Prostate gland (tissue), 2 donors: ENCODE data around the gene RPS15. TPM values are rescaled to one million over a fixed set of nuclear protein-coding genes. Genes with fewer than 3 reads are reported as not detected.

Experiments used
- DNase-seq: peaks from one replicate; pipeline ENCODE4 v3.0.0-alpha.2; 2019; ENCODE audit warnings: low spot score
- H3K27ac ChIP-seq, 2 donors: fragments of 200-600 bp; sonication (generic); 2 replicates each; pipeline ENCODE4 v1.5.1; 2017 to 2019
- H3K27me3 ChIP-seq: fragments of 200-600 bp; sonication (generic); replicated peaks from 2 replicates; pipeline ENCODE4 v1.5.1; 2019; ENCODE audit not compliant: insufficient read depth
- H3K36me3 ChIP-seq, 2 donors: fragments of 200-600 bp; sonication (generic); 1 replicate in 1 of 2; 2 replicates in 1 of 2; pipeline versions ENCODE4 v1.5.1 to v1.8.1; 2017 to 2019
- H3K4me1 ChIP-seq: fragments of 200-600 bp; sonication (generic); replicated peaks from 2 replicates; pipeline ENCODE4 v1.5.1; 2019
- H3K4me3 ChIP-seq, 2 donors: fragments of 200-600 bp; sonication (generic); 2 replicates each; pipeline ENCODE4 v1.5.1; 2017 to 2019
- H3K9me3 ChIP-seq: fragments of 200-600 bp; sonication (generic); 2 replicates; pipeline ENCODE4 v1.5.1; 2017
- POLR2A ChIP-seq: fragments of 450-650 bp; IDR thresholded peaks from one replicate; pipeline ENCODE4 v1.6.1; 2016; ENCODE audit warnings: antibody characterized with exemption, mild to moderate bottlenecking
- POLR2AphosphoS5 ChIP-seq: sonication (generic); formaldehyde crosslinking; IDR thresholded peaks from one replicate; pipeline ENCODE4 v1.6.1; 2017; ENCODE audit warnings: antibody characterized with exemption
- WGBS: methylation state at CpG from one replicate; pipeline ENCODE4 v1.1.5; 2018; 5-methylcytosine and 5-hydroxymethylcytosine counted together
- intact Hi-C: fragments of 100-400 bp; cut with DNase I; formaldehyde crosslinking; loops from one replicate; pipeline ENCODE4 v1.14.2; 2022
- total RNA-seq, 2 donors: library from RNA; depleted of rRNA; stranded (reverse); fragments of >200 nt; gene quantifications; one replicate each; pipeline ENCODE4 v1.1.0, GENCODE V29; 2016
- TF ChIP-seq, protein P1 (sequence below), 4 experiments: fragments of 200-600 bp in 2 of 4; fragments of 450-650 bp in 2 of 4; sonication (generic) in 2 of 4; IDR thresholded peaks; 1 replicate in 3 of 4; 2 replicates in 1 of 4; pipeline ENCODE4 v1.5.1; 2016 to 2019; ENCODE audit warnings: antibody characterized with exemption in 4 of 4, mild to moderate bottlenecking in 2 of 4, moderate library complexity in 2 of 4

RPS15 gene
- total RNA-seq, 2 donors from 2014 or later = 3,102 to 5,853 TPM

DNA sequence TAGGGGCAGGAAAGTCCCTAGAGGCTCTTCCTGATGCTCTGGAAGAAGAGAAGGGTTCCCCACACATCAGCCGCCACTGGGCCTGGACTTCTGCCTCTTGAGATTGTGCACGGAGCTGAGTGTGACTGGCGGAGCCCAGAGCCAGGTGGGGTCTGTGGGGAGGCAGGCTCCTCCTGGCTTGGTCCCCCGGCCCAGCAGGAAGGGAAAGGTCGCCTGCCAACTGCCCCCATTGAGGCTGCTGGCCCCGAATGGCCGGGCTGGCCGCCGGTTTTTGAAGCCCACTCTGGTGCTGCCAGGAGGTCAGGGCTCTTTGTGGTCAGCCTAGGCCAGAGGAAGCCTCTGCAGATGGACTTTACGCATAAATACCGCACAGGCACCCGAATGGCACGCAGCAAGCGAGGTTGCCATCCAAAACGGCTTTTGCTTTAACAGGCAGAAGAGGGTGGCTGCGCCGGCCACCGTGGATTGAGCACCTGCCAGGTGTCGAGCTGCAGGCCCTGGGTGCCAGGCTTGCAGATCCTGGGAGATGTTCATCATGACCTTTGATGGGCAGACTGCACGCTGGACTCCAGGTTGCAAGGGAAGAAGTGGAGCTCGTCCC is 25.8 kb upstream of the RPS15 start:
- Histone ChIP-seq H3K27me3 (no peaks in the 10 kb centered on the region), H3K27ac (peak overlapping the region in 1 of 2 donors; percentile 96), H3K4me1 (peaks cover 63% of the 10 kb centered on the region), H3K9me3 (no peaks in the 10 kb centered on the region), H3K4me3 (no peak overlapping the region), H3K36me3 (no peaks in the 10 kb centered on the region)
- intact Hi-C loops = no loop called here
- no peak for DNase-seq
- TF ChIP-seq, protein P1, sequence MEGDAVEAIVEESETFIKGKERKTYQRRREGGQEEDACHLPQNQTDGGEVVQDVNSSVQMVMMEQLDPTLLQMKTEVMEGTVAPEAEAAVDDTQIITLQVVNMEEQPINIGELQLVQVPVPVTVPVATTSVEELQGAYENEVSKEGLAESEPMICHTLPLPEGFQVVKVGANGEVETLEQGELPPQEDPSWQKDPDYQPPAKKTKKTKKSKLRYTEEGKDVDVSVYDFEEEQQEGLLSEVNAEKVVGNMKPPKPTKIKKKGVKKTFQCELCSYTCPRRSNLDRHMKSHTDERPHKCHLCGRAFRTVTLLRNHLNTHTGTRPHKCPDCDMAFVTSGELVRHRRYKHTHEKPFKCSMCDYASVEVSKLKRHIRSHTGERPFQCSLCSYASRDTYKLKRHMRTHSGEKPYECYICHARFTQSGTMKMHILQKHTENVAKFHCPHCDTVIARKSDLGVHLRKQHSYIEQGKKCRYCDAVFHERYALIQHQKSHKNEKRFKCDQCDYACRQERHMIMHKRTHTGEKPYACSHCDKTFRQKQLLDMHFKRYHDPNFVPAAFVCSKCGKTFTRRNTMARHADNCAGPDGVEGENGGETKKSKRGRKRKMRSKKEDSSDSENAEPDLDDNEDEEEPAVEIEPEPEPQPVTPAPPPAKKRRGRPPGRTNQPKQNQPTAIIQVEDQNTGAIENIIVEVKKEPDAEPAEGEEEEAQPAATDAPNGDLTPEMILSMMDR (IDR thresholded peaks at IDR 0.05) = no peak
- TF ChIP-seq POLR2AphosphoS5 (no peak), POLR2A (no peak)
- 59% methylated on average over 20 of the region's 21 CpGs for WGBS

DNA sequence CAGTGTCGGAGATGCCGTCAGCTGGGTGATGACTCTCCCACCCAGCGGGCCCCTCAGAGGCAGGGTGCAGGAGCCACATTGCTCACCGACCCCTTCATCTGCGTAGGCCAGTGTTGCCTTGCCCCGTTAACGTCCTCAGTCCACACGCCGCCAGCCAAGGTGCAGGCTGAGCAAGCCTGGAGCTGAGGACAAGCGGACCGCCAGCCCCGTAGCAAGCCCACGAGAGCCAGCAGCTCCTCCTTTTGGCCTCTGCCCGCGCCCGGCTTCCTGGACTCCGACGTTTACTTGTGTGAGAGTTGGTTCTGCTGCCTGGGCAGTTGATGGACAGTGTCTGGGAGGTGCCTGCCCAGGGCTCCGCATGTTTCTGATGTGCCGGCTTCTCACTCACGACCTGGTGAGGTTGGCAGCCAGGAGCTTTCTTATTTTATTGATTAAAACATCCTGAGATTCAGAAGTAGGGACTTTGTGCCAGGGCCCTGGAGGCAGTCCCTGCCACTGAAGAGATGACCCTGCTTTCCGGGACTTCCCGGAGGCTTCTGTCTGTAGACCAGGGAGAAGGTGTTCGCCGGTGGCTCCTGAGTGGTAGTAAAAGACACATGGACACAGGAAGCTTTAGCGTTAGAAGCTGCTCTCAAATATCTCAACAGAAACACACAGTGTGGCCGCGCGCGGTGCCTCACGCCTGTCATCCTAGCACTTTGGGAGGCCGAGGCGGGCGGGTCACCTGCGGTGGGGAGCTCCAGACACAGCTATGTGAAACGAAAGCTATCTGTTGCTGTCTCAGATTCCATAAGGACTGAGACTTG is 25.0 kb upstream of the RPS15 start:
- no peaks in the 10 kb centered on the region for H3K9me3 ChIP-seq
- peak overlapping the region; percentile 92 to 96 for H3K27ac ChIP-seq
- 54% methylated on average over 31 of the region's 36 CpGs for WGBS
- H3K27me3 ChIP-seq = no peaks in the 10 kb centered on the region
- no peak overlapping the region for H3K4me3 ChIP-seq
- no peak for DNase-seq
- intact Hi-C loops = no loop called here
- no peak for TF ChIP-seq POLR2AphosphoS5
- TF ChIP-seq, protein P1 (IDR thresholded peaks at IDR 0.05) = no peak
- no peak for TF ChIP-seq POLR2A
- peaks cover 71% of the 10 kb centered on the region for H3K4me1 ChIP-seq
- H3K36me3 ChIP-seq = no peaks in the 10 kb centered on the region

DNA sequence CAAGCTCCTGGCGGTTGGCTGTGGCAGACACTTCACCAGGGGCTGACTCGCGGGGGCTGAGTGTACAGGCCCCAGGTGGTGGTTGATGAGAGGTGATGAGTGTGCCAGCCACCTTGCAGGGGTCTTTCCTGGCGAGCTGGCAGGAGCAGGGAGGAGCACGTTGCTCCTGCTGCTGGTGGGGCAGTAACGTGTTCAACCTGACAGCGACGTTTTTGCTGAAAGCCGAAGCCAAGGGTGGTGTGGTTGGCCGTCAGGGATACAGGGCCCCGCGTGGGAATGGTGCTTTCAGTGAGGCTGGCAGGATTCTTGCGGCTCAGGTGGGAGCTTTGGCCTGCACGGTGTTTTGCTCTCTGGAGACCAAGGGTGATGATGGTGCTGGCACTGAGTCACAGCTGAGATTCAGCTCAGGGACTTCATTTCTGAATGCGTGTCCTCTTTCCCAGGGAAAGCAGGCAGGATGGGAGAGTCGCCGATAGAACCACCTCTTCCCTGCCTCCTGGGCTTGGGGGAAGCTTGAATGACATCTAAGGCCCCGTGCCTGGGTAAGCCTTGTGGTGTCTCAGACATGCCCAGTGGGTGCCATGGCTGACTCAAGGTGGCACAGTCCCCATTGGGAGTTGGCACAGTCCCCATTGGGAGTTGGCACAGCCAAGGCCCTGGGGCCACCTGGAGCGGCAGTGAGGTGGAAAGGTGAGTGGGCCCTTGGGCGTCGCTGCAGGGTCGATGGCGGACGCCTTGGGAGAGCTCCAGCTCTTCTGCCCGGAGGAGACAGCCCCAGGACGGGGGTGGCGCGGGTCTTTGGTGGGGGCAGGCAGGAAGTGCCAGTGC is 22.0 kb upstream of the RPS15 start:
- 54% methylated on average over 28 of the region's 28 CpGs for WGBS
- Histone ChIP-seq H3K27me3 (no peaks in the 10 kb centered on the region), H3K36me3 (peaks cover 0 to 2% of the 10 kb centered on the region in 2 donors), H3K4me3 (no peak overlapping the region), H3K27ac (peak overlapping the region; percentile 92 to 96), H3K4me1 (peaks cover 55% of the 10 kb centered on the region), H3K9me3 (no peaks in the 10 kb centered on the region)
- DNase-seq = no peak
- intact Hi-C loops = no loop called here
- TF ChIP-seq POLR2AphosphoS5 (no peak), POLR2A (peak; percentile 8)
- TF ChIP-seq, protein P1 (IDR thresholded peaks at IDR 0.05) = no peak

DNA sequence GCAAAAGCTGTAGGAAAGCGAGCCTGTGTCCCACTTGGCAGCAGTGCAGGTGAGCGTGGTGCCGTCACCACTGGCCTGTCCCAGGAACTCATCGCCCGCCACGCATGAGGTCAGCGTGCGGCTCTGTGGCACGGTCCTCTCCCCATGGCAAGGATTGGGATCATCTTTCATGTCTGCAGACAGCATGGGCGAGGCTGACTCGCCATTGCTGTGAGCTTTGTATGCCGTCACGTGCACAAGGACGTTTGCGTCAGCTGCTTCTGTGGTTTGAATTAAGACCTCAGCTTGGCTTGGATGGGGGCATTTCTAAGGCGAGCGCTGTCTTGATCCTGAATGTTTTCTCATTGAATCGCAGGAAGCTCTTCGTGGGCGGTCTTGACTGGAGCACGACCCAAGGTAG is 21.1 kb upstream of the RPS15 start:
- WGBS = 62% methylated on average over 21 of the region's 21 CpGs
- TF ChIP-seq, protein P1 (IDR thresholded peaks at IDR 0.05) = no peak
- TF ChIP-seq POLR2A (no peak), POLR2AphosphoS5 (no peak)
- intact Hi-C loops = no loop called here
- peaks cover 46% of the 10 kb centered on the region for H3K4me1 ChIP-seq
- H3K36me3 ChIP-seq = peaks cover 0 to 7% of the 10 kb centered on the region in 2 donors
- no peak overlapping the region for H3K4me3 ChIP-seq
- DNase-seq = no peak
- no peaks in the 10 kb centered on the region for H3K27me3 ChIP-seq
- peak overlapping the region; percentile 92 to 96 for H3K27ac ChIP-seq
- no peaks in the 10 kb centered on the region for H3K9me3 ChIP-seq
